NOMO-1 treated with dmso at 0.1 percent for 144 hours (cell line): Measurements from ENCODE around the gene KLF4.
A peak's percentile ranks its signal among the peaks of the same experiment; 100 is the strongest.

Experiments
- DNase-seq: peaks from one replicate; lab custom pipeline; 2025; ENCODE audit not compliant: unreplicated experiment; lab: John Stamatoyannopoulos, UW

KLF4 gene

GRCh38 chr9:107488375-107489143, 1.0 kb downstream of the KLF4 start:
- peak; percentile 53 for DNase-seq

GRCh38 chr9:107487521-107488374, 1.8 kb downstream of the KLF4 start:
- peak; percentile 68 for DNase-seq

DNA sequence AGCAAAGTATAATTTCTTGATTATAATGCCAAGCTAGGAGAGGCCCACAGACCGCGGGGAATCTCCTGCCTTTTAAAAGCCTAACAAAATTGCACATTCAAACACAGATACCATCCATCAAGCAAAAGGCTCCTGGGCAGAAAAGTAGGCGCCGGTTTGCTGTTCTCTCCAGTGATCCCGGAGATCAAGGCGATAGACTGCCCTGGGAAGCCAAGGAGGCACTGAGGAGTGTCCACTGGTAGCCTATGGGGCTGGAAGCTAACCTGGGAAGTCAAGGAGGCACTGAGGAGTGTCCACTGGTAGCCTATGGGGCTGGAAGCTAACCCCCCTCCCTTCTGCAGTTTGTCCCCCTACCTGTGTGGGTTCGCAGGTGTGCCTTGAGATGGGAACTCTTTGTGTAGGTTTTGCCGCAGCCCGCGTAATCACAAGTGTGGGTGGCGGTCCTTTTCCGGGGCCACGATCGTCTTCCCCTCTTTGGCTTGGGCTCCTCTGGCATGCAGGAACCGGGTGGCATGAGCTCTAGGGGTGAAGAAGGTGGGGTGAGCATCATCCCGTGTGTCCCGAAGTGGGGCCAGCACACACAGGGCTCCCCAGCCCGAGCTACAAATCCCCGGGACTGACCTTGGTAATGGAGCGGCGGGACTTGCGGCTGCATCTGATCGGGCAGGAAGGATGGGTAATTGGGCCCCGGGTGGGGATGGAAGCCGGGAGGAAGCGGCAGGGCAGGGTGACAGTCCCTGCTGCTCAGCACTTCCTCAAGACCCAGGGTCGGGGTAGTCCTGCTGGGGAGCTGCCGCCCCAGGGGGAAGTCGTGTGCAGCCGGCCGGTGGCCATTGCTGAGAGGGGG, 2.7 kb downstream of the KLF4 start:
- DNase-seq = no peak

DNA sequence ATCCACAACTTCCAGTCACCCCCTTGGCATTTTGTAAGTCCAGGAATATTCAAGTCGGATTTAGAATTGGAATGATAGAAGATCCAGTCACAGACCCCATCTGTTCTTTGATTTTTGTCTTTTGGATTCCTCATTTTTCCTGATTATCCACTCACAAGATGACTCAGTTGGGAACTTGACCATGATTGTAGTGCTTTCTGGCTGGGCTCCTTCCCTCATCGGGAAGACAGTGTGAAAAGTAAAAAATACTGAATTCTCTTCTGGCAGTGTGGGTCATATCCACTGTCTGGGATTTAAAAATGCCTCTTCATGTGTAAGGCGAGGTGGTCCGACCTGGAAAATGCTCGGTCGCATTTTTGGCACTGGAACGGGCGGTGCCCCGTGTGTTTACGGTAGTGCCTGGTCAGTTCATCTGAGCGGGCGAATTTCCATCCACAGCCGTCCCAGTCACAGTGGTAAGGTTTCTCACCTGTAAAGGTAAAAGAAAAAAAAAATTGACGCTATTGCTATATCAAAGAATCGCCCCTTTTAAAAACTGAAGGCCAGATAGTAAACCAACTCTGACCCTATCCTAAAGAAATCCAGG, 4.0 kb downstream of the KLF4 start:
- no peak for DNase-seq

GRCh38 chr9:107484117-107484723, 5.3 kb downstream of the KLF4 start:
- peak; percentile 58 for DNase-seq

DNA sequence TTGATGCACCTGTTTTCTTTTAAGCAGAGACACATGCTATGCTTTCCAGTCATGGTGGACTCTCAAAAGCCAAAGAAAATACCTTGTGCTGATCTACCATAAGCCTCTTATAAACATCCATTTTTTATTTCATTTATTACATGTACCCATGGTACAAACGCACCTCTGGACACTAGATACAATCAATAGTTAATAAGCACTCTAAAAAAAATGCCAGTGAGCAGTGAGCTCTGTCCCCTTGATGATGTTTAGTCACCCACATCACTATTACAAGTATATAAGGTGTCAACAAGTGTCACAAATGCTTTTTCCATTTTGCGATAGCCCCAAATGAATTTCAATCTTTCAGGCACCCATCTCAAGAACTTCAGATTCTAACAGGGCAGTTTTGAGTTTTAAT, 5.9 kb downstream of the KLF4 start:
- no peak for DNase-seq

- DNase-seq = no peak
Measured at GRCh38 chr9:107481035-107481434, 8.5 kb downstream of the KLF4 start.

DNA sequence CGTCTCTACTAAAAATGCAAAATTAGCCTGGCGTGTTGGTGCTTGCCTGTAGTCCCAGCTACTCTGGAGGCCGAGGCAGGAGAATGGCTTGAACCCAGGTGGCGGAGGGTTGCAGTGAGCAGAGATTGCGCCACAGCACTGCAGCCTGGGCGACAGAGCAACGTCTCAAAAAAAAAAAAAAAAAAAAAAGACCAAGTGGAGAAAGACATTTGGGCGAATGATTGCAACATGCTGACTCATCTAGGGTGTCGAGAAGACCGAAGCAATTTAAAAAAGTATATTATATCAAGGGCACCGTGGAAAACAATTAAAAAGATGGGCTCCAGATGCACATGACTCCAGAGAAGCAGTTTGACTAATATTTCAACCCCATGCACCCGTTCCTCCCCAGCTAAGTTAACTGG, 9.2 kb downstream of the KLF4 start:
- peak; percentile 82 for DNase-seq

GRCh38 chr9:107478805-107479204, 10.8 kb downstream of the KLF4 start:
- no peak for DNase-seq

- no peak for DNase-seq
Measured at GRCh38 chr9:107474124-107474523, 15.4 kb downstream of the KLF4 start.

GRCh38 chr9:107472581-107473340, 16.8 kb downstream of the KLF4 start:
- DNase-seq = no peak

DNA sequence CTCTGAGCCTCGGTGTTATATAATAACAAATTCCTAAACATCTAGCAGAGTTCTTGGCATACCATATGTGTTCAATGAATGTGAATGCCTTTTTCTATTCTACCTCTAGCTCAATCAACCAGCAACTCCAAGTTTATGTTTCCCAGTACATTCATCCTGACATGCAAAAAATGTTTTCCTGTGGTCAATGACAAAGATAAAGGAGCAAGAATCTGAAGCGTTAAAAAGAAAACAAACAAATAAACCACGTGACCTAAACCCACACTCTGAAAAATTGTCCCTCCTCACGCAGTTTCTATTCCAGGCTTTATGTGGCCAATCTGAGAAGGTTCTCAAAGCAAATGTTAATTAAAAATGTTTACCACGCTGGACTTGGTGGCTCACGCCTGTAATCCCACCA, 18.0 kb downstream of the KLF4 start:
- DNase-seq = no peak

- no peak for DNase-seq
Measured at GRCh38 chr9:107467416-107467815, 22.2 kb downstream of the KLF4 start.

- no peak for DNase-seq
Measured at GRCh38 chr9:107466826-107467225, 22.7 kb downstream of the KLF4 start.

- peak; percentile 79 for DNase-seq
Measured at GRCh38 chr9:107465467-107466451, 23.8 kb downstream of the KLF4 start.

- no peak for DNase-seq
Measured at GRCh38 chr9:107464516-107464915, 25.1 kb downstream of the KLF4 start.

GRCh38 chr9:107462691-107463090, 26.9 kb downstream of the KLF4 start:
- no peak for DNase-seq

GRCh38 chr9:107460153-107461023, 29.2 kb downstream of the KLF4 start:
- no peak for DNase-seq
